Renal cortical epithelial cell (primary cell): ENCODE measurements around the gene SH3D21. TPM values are rescaled to one million over a fixed set of nuclear protein-coding genes. Genes with fewer than 3 reads are reported as not detected.

Experiments used
- DNase-seq: peaks from one replicate; pipeline ENCODE4 v3.0.0-alpha.2; 2011; ENCODE audit warnings: low read depth
- total RNA-seq: library from RNA; depleted of rRNA; stranded (reverse); fragments of >200 nt; gene quantifications from 2 replicates; pipeline ENCODE4 v1.2.3, GENCODE V29; 2014

The SH3D21 gene
- total RNA-seq, 1 donor from 2014 or later, result 6.4 TPM

DNA sequence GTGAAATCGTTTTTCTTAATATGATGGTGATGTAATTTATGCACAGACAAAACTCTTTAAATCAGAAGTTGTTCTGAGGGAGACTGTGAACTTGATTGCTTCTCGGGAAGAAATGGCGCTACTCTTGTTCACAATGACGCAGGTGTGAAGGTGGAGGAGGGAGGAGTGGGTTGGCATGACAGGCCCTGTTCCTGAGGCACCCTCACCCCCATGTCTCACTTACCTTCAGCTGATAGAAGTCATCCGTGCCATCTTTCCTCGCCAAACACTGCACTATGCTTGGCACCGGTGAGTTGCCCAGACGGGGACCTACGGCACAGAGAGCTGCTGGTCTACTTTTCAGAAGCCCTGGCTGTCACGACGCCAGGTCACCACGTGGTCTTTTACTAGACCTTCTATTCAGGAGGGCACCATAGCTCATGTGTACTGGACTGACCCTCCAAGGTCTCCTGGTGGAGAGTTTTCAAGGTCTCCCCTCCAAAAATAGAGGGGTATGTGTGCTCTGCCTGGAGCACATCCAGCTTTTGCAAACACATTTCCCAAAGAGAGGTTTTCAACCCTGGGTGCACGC is 52.4 kb downstream of the SH3D21 start:
- DNase-seq, result no peak

- no peak for DNase-seq
These were observed 53.2 kb downstream of the SH3D21 start for GRCh38 chr1:36359383-36359782.

DNA sequence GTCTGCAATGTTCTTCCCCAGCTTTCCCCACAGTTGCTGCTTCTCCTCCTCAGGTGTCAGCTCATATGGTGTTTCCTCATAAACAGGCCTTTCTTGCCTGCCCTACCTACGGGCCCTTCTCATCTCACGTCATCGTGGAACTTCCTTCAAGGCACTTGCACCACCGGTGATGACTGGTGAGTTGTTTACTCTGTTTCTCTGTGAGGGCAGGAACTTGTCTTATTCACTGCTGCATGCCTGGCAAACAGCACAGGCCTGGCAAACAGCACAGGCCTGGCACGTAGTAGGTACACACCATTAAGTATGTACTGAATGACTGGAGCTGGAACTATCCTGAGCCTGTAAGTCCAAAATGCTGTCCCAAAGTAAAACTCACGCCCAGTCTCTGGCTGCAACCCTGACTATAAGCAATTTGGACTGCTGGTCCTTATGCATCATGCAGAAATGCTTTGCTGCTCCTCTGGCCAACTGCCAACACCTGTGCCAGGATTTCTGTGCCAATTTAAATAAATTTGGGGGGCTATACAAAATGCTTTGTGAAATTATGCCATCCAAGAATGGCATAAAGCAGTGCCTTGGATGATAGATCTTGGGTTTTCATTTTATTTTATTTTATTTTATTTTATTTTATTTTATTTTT is 53.9 kb downstream of the SH3D21 start:
- DNase-seq, result peak; percentile 74

- no peak for DNase-seq
These were observed 59.2 kb downstream of the SH3D21 start for GRCh38 chr1:36365381-36365780.

DNA sequence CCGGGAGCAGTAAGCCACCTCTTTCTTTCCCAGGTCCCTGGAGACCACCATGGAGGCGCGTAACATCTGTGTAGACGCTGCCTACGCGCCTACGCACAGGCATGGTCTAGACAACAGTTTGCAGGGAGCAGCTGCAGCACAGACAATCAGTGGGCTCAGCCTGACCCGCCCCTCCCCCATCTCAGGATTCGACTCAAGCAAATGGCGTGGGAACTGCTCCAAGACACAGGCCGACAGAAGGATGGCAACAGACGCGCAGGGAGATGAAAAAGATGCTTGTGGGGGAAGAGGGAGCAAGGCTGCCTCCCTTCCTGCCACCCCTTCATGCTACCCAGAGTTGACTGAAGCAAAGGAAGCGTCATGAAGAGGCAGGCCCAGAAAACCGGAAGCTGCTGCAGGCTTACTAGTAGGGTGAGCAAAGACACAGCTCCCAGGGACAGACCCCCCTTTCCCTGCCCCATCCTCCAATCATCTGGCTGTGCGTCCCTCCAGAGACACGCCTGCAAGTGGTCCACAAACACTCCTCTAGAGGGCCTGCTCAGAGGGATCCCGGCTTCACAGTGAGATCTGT is 60.0 kb downstream of the SH3D21 start:
- no peak for DNase-seq

DNA sequence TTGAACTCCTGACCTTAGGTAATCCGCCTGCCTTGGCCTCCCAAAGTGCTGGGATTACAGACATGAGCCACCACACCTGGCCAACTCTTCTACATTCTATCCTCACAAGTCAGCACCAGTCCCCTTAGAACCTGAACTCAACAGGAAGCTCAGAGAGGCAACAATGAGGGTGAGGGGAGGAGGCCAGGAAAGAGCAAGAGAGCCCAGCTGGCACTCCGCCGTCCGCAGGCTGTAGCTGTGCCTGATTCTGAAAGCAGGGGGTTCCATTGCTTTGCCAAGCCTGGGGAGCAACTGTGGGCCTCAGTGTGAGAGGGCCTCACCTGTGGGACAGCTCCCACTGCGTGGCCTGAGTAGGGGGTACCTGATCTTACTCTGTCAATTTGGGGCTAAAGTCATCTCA is 60.9 kb downstream of the SH3D21 start:
- no peak for DNase-seq

GRCh38 chr1:36367798-36368197 is 61.6 kb downstream of the SH3D21 start:
- no peak for DNase-seq

DNA sequence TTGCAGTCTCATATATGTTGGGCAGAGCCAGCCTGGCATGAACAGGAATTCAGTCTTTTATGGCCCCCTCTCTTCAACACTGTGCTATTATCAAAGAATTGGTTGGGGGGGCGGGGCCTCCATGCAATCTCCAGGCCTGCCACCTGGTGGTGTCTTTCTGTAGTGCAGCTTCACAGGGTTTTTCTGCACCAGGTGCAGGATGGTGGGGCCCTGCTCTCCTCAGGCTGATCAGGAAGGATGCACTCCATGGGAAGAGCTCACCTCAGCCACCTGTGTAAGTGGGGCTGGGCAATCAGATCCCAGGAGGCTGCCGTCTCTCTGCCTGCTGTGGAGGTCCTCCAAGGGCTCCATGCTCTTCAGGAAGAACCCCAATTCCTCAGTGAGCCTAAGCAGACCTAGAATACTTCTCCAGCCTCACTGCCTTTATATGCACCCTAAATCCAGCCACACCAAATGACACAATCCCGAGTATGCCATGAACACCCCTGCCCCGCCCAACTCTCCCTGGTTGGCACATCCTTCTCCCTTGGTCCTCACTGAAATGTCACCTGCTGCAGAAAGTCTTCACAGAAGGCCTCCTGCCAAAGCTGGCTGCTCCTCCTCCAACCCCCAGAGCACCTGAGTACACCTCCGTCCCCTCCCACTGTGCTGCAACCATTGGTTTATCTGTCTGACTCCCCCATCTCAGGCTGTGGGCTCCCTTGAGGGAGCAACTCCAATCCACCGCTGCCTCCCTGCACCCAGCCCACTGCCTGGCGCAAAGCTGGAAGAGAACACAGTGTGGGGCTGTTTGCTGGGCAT is 63.1 kb downstream of the SH3D21 start:
- peak; percentile 36 for DNase-seq

Other genes starting within 250 kb of the SH3D21 start
- 0.35 and 1.4 TPM in 2 replicates for gene TEKT2, start 222.3 kb upstream of the SH3D21 start, total RNA-seq
- gene ADPRS, start 217.5 kb upstream of the SH3D21 start, total RNA-seq, result 46.9 and 68.1 TPM in 2 replicates
- 0.69 and 2.7 TPM in 2 replicates for gene COL8A2, start 181.1 kb upstream of the SH3D21 start, total RNA-seq
- 89.6 and 158 TPM in 2 replicates for gene TRAPPC3, start 156.9 kb upstream of the SH3D21 start, total RNA-seq
- gene MAP7D1, start 150.2 kb upstream of the SH3D21 start, total RNA-seq, result 87.9 and 149 TPM in 2 replicates
- 130 TPM in 2 replicates for gene THRAP3, start 81.9 kb upstream of the SH3D21 start, total RNA-seq
- 56.6 and 104 TPM in 2 replicates for gene EVA1B, start 17.3 kb downstream of the SH3D21 start, total RNA-seq
- gene STK40, start 79.6 kb downstream of the SH3D21 start, total RNA-seq, result 17.4 and 34.5 TPM in 2 replicates
- 6.4 and 12.1 TPM in 2 replicates for gene LSM10, start 91.5 kb downstream of the SH3D21 start, total RNA-seq
- gene OSCP1, start 144.1 kb downstream of the SH3D21 start, total RNA-seq, result 14.2 and 21.2 TPM in 2 replicates
- gene MRPS15, start 158.0 kb downstream of the SH3D21 start, total RNA-seq, result 47.7 and 98.5 TPM in 2 replicates
- gene CSF3R, start 176.5 kb downstream of the SH3D21 start, total RNA-seq, result 0.15 TPM in 1 of 2 replicates, not detected in the other